OCI-M2 (cell line): ENCODE data around the gene TNFRSF19.
"Not testable (repeated sequence)": the region's sequence is repeated elsewhere in the genome, so short reads cannot be mapped to it uniquely, and the experiment has no call there.

Experiments used
- DNase-seq: peaks from one replicate; lab custom pipeline; 2025; ENCODE audit not compliant: unreplicated experiment; lab: John Stamatoyannopoulos, UW

Gene TNFRSF19

DNA sequence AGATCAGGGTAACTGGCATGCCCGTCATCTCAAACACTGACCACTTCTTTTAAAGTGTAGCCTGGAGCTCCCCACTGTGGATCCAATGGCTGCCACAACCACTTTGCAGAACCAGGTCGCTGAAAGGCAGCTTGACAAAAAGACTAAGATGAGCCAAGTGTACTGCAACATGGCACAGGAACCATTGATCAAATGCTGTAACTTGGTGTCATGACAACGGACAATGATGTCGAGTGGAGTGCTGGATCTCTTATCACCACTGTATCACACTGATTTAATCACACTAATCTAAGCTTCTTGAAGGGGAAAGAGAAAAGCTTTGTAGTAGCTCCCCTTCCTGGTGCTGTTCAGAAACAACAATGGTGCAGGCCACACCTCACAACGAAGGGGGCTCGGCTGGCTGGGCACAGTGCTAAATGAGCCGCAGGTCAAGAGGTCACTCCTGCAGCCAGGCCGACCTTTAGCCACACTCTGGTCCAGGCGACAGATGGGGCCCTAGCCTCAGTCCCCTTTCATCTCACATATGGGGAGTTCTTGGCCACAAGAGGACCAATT, 2.2 kb upstream of the TNFRSF19 start:
- DNase-seq: no peak

DNA sequence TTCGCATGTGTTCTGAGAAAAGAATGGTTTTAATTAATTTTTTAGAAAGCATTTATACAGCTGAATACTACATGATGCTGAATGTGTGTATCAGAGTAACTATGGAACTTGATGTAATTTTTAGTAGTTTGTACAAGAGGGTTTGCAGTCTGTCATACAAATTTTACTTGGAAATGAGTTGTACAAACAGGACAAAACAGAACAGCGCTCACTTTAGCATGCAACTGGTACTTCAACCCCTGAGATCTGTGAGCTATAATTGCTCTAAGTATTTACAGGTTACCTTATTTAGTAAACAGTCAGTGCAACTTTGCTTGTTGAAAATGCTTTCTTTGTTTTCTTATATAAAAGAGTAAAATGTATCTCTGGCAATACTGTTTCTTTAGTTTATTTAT, 706 bp downstream of the TNFRSF19 start:
- no peak for DNase-seq

DNA sequence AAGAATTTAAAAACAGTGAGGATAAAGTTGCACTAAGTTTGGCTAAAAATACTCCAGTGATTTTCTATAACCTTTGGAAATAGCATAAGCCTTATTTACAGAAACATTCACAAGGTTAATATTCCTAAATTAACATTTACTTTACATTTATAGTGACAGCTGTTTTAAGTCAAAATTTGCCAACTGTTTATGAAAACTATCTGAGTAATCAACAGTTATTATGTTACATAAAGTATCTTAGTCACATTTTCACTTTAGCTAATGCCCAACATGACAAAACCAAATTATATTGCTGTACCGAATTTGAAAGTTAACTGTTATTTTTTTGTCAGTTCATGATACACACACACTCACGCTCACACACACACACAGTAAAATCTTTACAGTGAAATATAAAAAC, 1.2 kb downstream of the TNFRSF19 start:
- no peak for DNase-seq

GRCh38 chr13:23572836-23573235, 2.6 kb downstream of the TNFRSF19 start:
- DNase-seq: no peak

GRCh38 chr13:23574421-23575145, 4.4 kb downstream of the TNFRSF19 start:
- DNase-seq: no peak

DNA sequence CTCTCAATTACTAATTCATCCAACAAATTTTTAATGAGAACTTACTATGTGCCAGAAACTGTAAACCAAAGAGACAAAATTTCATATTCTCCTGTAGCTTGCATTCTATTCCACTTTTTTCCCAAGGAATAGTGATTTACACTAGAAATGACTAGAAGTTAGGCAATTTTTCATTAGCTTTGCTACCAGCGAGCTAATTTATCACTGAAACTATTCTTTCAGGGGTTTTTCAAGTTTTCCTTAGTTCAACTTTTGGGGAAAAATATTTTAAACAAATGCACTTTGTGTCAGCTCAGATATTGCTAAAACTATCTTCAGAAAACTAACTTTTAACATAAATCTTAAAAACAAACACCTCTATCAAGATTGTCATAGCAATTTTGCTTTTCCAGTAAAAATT, 5.4 kb downstream of the TNFRSF19 start:
- no peak for DNase-seq

- no peak for DNase-seq
These were observed 8.3 kb downstream of the TNFRSF19 start for GRCh38 chr13:23578411-23579071.

DNA sequence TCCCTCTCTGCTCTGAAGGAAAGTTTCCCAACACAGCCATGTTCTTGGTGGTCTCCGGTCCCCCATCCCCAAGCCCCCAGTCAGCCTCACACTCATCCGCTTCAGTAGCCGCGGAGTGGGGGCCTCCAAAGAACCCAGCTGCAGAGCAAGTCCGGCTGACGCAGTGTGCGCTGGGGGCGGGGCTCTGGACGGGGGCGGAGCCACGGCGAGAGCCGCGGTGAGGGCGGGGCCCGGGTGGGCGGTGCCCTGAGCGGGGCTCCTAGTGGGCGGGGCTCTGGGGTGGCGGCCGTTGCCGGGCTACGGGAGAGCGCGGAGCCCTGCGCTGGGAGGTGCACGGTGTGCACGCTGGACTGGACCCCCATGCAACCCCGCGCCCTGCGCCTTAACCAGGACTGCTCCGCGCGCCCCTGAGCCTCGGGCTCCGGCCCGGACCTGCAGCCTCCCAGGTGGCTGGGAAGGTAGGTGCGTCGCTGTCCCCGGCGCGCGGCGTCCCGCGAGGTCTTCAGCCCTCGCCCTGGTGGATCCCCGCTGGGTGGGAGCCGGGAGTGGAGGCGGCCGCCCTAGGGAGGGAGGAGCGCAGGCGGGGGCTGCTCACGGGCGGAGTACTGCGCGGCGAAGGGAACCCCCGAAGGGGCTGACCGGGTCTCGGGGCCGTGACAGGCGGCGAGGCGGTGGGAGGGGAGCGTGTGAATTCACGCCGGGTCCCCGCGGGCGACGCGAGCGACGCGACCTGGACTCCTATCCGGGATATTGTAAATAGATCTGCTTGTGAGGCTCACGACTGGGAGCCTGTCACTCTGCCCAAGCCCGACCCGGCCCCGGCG, 9.1 kb downstream of the TNFRSF19 start:
- peak; percentile 22 for DNase-seq

DNA sequence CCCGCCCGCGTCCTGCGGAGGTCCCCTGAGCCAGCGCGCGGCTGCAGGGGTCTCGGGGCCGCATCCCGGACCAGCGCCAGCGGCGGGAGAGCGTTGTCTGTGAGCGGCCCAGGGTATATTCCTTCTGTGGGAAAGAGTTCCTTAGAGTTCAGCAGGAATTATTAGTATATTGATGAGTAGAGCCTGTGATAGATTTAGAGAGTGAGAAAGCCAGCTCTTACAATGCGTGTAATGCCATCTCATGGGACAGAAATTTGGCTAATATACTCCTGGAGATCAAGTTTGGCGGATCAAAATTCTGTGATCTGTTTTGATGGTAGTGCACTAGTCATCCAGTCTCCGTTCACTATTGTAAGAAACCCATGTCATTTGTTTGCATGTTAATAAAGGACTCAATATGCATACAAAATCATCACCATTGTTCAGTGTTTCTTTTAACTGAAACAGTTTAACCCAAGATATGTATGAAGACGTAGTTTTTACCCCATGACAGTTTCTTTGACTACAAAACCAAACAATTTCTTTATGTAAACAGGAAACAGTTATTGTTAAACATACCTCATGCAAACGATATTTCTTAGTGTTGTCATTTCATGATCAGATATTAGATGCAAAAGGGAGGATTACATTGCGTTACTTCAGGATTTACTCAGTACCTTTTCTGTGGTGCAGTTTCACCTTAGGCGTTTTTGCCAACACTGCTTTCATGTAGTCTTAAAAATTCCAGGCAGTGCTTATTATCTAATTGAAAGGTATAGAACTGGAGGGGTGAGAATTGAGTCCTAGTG, 9.9 kb downstream of the TNFRSF19 start:
- DNase-seq: no peak

DNA sequence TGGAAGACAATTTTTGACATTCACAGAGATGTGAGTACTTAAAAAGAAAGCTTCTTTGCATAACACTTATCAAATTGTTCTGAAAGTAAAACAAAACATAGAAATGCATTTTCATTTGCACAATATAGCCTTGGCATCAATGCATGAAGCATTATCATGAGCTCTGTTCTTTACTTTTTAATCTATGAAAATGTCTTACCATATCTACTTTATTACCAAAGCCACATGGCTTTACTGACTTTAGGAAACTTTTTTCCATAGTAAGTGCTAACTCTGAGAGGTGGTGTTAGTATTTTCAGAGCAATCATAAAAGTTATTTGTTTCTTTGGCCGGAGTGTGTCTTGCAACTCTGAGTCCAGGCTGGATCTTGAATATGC, 10.5 kb downstream of the TNFRSF19 start:
- no peak for DNase-seq

DNA sequence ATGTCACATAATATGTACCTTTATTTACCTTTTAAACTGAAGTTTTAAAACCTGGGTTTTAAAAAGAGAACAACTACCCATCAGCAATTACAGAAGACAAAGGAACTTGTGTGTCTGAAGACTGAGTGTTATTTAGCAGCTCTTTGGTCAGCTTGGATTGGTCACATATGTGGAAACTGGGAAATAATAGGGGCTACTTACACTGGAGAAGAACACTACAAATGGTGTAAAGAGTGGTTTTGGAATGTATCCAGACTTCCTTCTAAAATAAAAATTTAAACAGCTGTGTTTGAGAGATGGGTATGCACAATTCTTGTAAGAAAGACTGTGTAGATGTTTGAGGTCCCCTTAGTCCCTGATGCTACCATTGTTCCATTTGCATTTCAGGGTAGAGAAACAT, 13.3 kb downstream of the TNFRSF19 start:
- no peak for DNase-seq

DNA sequence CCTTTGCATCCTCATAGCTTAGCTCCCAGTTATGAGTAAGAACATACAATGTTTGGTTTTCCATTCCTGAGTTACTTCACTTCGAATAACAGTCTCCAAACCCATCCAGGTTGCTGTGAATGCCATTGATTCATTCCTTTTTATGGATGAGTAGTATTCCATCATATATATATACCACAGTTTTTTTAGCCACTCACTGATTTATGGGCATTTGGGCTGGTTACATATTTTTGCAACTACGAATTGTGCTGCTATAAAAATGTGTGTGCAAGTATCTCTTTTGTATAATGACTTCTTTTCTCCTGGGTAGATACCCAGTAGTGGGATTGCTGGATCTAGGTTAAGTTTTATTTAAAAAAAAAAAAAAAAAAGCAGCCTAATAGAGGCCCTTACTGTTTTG, 14.1 kb downstream of the TNFRSF19 start:
- no peak for DNase-seq

GRCh38 chr13:23586336-23586735, 16.1 kb downstream of the TNFRSF19 start:
- no peak for DNase-seq

DNA sequence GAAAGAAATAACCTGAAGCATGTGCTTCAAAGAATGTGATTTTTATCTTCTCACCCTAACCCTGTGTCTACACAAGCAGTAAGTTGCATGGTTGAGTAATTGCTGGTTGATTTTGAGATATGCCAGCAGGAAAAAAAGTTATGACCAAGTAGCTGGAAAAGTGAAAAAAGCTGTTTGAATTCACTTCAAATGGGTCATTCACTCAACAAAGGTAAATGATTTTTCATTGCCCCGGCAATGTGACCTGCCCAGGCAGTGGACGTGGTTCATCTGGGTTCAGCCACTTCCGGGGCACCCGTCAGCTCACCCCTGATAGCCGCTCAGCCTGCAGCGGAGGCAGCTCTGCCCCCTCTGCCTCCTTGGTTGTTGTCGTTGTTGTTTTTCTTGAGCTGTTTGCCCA, 18.5 kb downstream of the TNFRSF19 start:
- no peak for DNase-seq

DNA sequence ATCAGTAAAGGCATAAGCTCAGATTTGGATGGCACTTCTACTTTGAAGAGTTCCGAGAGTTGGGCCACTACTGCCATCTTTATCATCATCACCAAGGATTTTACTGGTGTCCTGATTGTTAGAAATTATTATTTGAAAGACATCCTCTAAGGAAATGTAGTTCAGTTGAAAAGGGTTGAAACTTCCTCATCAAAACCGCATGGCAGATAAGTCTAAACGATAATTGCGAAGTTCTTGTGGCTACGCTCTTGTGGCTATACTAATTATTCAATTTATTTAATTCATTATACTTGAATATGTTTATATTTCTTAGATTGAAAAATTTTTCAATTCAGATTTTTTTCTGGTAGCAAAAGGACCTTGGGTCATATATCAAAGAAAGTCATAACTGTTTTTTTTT, 22.4 kb downstream of the TNFRSF19 start:
- no peak for DNase-seq

DNA sequence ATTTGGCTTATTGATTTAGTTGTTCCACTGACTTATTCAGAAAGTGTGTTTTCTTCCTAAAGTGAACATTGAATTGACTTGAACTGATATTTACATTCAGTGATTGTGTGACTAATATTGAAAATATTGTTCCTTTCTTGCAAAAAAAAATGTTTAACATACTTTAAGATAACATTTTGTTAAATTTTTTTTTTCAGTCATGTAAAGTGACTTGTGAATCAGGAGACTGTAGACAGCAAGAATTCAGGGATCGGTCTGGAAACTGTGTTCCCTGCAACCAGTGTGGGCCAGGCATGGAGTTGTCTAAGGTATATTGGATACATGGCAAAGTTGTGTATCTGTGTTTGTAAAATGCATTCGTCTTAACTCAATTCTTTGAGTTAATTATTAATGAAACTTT, 22.9 kb downstream of the TNFRSF19 start:
- no peak for DNase-seq

GRCh38 chr13:23594290-23594689, 24.1 kb downstream of the TNFRSF19 start:
- DNase-seq: not testable (repeated sequence)

DNA sequence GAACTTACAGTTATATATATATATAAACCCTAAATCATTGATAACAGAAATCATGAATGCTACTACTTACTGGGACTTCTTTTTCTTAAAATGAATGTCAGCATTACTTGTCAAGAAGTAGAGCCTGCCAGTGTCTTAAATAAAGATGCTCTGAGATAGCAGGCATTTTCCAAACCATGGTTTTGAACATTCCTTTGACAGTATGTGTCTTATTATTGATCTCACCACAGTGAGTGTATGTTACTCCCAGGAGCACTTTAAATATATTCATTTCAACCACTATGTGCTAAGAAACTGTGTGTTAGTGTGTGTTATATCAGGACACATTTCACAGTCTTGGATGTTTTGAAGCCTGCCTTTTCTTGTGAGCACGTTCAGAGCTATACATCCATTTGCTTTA, 28.2 kb downstream of the TNFRSF19 start:
- DNase-seq: no peak

GRCh38 chr13:23599083-23599925, 29.1 kb downstream of the TNFRSF19 start:
- DNase-seq: no peak

DNA sequence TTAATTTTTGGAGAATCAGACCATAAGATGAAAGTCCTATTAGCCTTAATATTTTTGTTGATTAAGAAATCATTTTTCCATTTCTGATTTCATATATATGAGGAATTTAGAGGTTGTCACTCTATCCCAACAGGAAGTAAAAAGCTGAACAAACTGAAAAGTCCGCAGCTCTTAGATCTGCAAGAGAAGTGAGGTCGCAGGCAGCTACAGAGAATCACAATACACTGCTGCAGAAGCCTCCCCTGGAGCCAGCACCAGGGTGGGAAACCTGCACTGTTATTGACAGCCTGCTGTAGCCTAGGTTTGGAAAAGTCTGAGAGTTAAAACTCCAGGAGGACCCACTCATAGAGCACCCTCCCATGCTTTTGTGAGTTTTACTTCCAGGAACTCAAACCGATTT, 29.9 kb downstream of the TNFRSF19 start:
- no peak for DNase-seq
